Stimulated activated naive B cell treated with anti-CD40 and anti-IgM and Interleukin-4, amounts not matched to agents 10 μg/mL and 1 μg/mL and 100 μg/mL, for 72 hours (primary cell): ENCODE data around the gene PDE11A.

Source experiments
- ATAC-seq, 2 donors: fragments of 150-1000 bp; cut with Tn5 transposase; replicated peaks; 2 replicates each; pipeline ENCODE4 v1.10.0; 2021; ENCODE audit warnings: moderate library complexity in 1 of 2
- DNase-seq: peaks from one replicate; pipeline ENCODE4 v3.0.0; 2021
- H3K27ac Mint-ChIP-seq: one replicate; pipeline ENCODE4 v1.8.0; 2022; ENCODE audit warnings: mild to moderate bottlenecking, mixed read lengths
- H3K27me3 Mint-ChIP-seq, 2 donors: one replicate each; pipeline ENCODE4 v1.8.0; 2022; ENCODE audit warnings: mixed read lengths in 2 of 2
- H3K36me3 Mint-ChIP-seq, 2 donors: one replicate each; pipeline ENCODE4 v1.8.0; 2022; ENCODE audit warnings: mixed read lengths in 2 of 2, mild to moderate bottlenecking in 1 of 2
- H3K4me1 Mint-ChIP-seq, 2 donors: one replicate each; pipeline ENCODE4 v1.8.0; 2022; ENCODE audit warnings: mixed read lengths in 2 of 2, mild to moderate bottlenecking in 1 of 2
- H3K4me3 Mint-ChIP-seq, 2 donors: one replicate each; pipeline ENCODE4 v1.8.0; 2022; ENCODE audit warnings: mild to moderate bottlenecking in 2 of 2, mixed read lengths in 2 of 2, moderate library complexity in 1 of 2
- H3K9me3 Mint-ChIP-seq, 2 donors: one replicate each; pipeline ENCODE4 v1.8.0; 2022; ENCODE audit warnings: mixed read lengths in 2 of 2, mild to moderate bottlenecking in 1 of 2

Gene PDE11A

GRCh38 chr2:178072383-178073301, at the start of gene PDE11A:
PDE11A (minus strand) TSS chr2:178072777; CDS start chr2:178072437, 340 bp downstream.
- peak within 1 kb of the TSS; percentile 46 to 58 for H3K4me3 Mint-ChIP-seq
- H3K4me1 Mint-ChIP-seq, result peaks cover 8 to 11% of the 10 kb centered on the region in 2 donors
- peak; percentile 46 to 65 for ATAC-seq
- DNase-seq, result no peak
- peaks cover 0 to 2% of the 10 kb centered on the region in 2 donors for H3K9me3 Mint-ChIP-seq
- peaks cover 0 to 2% of the 10 kb centered on the region in 2 donors for H3K36me3 Mint-ChIP-seq
- H3K27ac Mint-ChIP-seq, result no peak within 1 kb of the TSS
- peaks cover 45 to 65% of the 10 kb centered on the region in 2 donors for H3K27me3 Mint-ChIP-seq

DNA sequence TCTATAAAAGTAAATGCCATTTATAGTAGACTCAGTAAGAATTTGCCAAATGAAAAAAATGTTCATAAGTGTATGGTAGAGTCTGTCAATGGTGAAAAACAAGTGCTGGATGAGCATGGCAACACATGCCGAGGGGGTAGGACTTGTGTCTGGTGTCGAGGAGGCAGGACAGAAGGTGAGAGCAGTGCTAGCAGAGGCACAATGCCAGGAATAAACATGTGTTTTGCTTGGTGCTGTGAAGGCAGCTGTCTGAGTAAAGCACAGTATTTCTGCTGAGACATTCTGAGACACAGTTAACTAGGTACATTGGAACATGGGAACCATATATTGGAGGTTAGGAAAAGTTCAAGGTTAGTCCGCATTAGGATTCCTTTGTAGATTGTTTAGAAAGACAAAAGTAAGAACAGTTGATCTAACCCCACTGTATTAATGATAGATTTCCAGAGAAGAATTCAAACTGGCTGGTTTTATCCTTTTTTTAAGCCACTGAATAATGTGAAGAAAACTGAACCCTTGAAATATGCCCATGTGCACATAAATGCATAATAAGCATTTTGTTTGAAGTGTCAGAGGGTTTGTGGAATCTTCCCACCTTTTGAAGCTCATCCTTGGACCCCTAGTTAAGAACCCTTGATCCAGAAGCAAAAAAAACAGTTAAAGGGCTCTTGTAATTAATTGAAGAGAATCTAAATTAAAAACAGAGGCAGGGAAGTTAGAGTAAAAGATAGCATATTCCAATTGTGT, 46.8 kb upstream of the PDE11A start:
- DNase-seq (no peak), ATAC-seq (no peak)
- Mint-ChIP-seq H3K36me3 (peaks cover 28 to 37% of the 10 kb centered on the region in 2 donors), H3K9me3 (no peaks in the 10 kb centered on the region), H3K4me1 (peaks cover 2 to 5% of the 10 kb centered on the region in 2 donors), H3K27ac (no peak overlapping the region), H3K4me3 (no peak overlapping the region), H3K27me3 (no peaks in the 10 kb centered on the region)

DNA sequence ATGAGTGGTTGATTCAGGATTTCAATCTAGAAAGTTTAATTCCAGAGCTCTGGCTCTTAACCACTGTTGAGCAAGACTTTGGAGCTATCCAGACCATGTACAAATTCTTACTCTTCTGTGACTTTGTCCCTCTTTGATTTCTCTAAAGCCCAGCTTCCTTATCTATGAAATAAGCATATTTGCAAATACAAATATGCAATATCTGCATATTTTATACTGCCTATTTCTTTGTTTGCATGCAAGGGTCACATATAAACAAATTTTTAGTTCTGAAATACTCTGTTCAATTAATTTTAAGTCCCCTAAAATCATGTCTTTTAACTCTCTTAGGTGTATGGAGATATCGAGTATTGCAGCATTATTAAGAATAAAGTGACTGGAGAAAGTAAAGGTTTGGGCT, 45.1 kb upstream of the PDE11A start:
- H3K9me3 Mint-ChIP-seq, result no peaks in the 10 kb centered on the region
- peaks cover 5 to 16% of the 10 kb centered on the region in 2 donors for H3K4me1 Mint-ChIP-seq
- DNase-seq (no peak), ATAC-seq (no peak)
- H3K4me3 Mint-ChIP-seq, result no peak overlapping the region
- no peaks in the 10 kb centered on the region for H3K27me3 Mint-ChIP-seq
- H3K27ac Mint-ChIP-seq, result no peak overlapping the region
- peaks cover 20 to 25% of the 10 kb centered on the region in 2 donors for H3K36me3 Mint-ChIP-seq

DNA sequence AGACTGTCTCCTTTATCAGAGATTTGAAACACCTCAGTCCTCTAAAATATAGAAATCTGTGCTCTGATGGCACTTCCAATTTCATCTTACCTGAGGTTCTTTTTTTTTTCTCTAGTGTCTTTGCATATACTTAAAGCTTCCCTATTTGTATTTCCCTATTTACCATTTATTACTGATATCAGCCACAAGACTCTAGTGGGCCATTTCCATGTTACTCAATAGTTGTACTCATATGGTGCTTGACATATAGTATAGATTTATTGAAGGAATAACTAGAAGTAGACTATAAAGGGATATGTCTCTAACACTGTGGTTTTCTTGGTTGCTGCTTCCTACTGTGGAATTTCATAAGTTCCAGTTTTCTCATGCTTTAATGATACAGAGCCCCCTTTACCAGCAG, 42.7 kb upstream of the PDE11A start:
- H3K36me3 Mint-ChIP-seq, result peaks cover 8 to 13% of the 10 kb centered on the region in 2 donors
- DNase-seq (no peak), ATAC-seq (no peak)
- no peak overlapping the region for H3K27ac Mint-ChIP-seq
- H3K27me3 Mint-ChIP-seq, result no peaks in the 10 kb centered on the region
- H3K4me3 Mint-ChIP-seq, result no peak overlapping the region
- peaks cover 2 to 4% of the 10 kb centered on the region in 2 donors for H3K9me3 Mint-ChIP-seq
- peaks cover 9 to 27% of the 10 kb centered on the region in 2 donors for H3K4me1 Mint-ChIP-seq

- no peak overlapping the region for H3K4me3 Mint-ChIP-seq
- peaks cover 2 to 4% of the 10 kb centered on the region in 2 donors for H3K9me3 Mint-ChIP-seq
- no peak overlapping the region for H3K27ac Mint-ChIP-seq
- no peak for DNase-seq
- H3K4me1 Mint-ChIP-seq, result peaks cover 11 to 27% of the 10 kb centered on the region in 2 donors
- H3K36me3 Mint-ChIP-seq, result peaks cover 3 to 8% of the 10 kb centered on the region in 2 donors
- H3K27me3 Mint-ChIP-seq, result no peaks in the 10 kb centered on the region
- no peak for ATAC-seq
Measured at GRCh38 chr2:178114462-178114861, 41.9 kb upstream of the PDE11A start.

DNA sequence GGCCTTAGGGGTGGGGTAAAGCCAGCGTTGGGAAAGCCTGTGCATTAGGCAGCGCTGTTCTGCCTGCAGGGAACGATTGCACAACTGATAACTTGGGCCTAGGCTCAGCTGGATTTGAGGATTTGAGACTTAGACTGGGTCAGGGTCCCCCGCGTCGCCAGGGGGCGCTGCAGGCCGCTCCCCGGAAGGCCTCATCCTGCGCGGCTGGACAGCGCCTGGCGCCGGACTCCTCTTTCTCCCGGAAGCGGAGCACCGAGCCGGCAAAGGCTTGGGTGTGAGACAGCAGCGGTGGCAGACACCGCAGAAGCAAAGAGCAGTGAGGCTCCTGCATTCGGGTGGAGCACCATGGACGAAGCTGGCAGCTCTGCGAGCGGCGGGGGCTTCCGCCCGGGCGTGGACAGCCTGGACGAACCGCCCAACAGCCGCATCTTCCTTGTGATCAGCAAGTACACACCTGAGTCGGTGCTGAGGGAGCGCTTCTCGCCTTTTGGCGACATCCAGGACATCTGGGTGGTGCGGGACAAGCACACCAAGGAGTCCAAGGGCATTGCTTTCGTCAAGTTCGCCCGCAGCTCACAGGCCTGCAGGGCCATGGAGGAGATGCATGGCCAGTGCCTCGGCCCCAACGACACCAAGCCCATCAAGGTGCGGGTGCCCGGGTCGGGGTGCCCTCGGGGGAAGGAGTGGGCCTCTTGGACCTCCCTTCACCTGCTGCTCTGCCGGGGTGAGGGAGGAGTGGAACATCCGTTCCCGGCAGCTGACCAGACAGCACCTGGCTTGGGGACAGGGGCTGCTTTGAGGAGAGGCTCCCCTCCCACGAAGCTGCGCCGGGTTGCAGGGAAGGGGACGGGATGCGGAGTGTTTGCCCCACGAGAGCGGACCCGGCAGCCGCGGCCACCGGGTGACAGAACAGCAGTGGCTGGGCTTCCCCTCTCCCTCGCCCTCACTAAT, 39.9 kb upstream of the PDE11A start, which contains the start of gene RBM45:
Gene RBM45, plus strand, starts transcription at position 236 of the 951 bp plus-strand sequence. Its CDS starts 110 bp downstream, at position 346.
- H3K36me3 Mint-ChIP-seq, result peaks cover 0 to 3% of the 10 kb centered on the region in 2 donors
- peak within 1 kb of the TSS; percentile 94 to 96 for H3K4me3 Mint-ChIP-seq
- ATAC-seq, result peak; percentile 97
- H3K27ac Mint-ChIP-seq, result peak within 1 kb of the TSS; percentile 93
- peak; percentile 81 for DNase-seq
- H3K9me3 Mint-ChIP-seq, result peaks cover 2 to 4% of the 10 kb centered on the region in 2 donors
- H3K4me1 Mint-ChIP-seq, result peaks cover 11 to 27% of the 10 kb centered on the region in 2 donors
- H3K27me3 Mint-ChIP-seq, result no peaks in the 10 kb centered on the region

- Mint-ChIP-seq H3K9me3 (peaks cover 2 to 4% of the 10 kb centered on the region in 2 donors), H3K4me3 (peak overlapping the region; percentile 94 to 96), H3K27ac (no peak overlapping the region), H3K27me3 (no peaks in the 10 kb centered on the region), H3K4me1 (peaks cover 11 to 27% of the 10 kb centered on the region in 2 donors), H3K36me3 (peaks cover 0 to 3% of the 10 kb centered on the region in 2 donors)
- ATAC-seq, result peak; percentile 2 to 9
- no peak for DNase-seq
Measured at GRCh38 chr2:178111743-178112142, 39.2 kb upstream of the PDE11A start.

GRCh38 chr2:178110681-178111080, 38.1 kb upstream of the PDE11A start:
- no peak overlapping the region for H3K27ac Mint-ChIP-seq
- peaks cover 0 to 3% of the 10 kb centered on the region in 2 donors for H3K36me3 Mint-ChIP-seq
- DNase-seq, result no peak
- H3K9me3 Mint-ChIP-seq, result peaks cover 2 to 4% of the 10 kb centered on the region in 2 donors
- H3K4me3 Mint-ChIP-seq, result no peak overlapping the region
- ATAC-seq, result no peak
- no peaks in the 10 kb centered on the region for H3K27me3 Mint-ChIP-seq
- peaks cover 11 to 27% of the 10 kb centered on the region in 2 donors for H3K4me1 Mint-ChIP-seq

GRCh38 chr2:178109813-178110212, 37.2 kb upstream of the PDE11A start:
- Mint-ChIP-seq H3K4me1 (peaks cover 11 to 27% of the 10 kb centered on the region in 2 donors), H3K36me3 (peaks cover 0 to 3% of the 10 kb centered on the region in 2 donors), H3K4me3 (no peak overlapping the region), H3K27ac (no peak overlapping the region), H3K27me3 (no peaks in the 10 kb centered on the region), H3K9me3 (peaks cover 2 to 4% of the 10 kb centered on the region in 2 donors)
- no peak for DNase-seq
- no peak for ATAC-seq

DNA sequence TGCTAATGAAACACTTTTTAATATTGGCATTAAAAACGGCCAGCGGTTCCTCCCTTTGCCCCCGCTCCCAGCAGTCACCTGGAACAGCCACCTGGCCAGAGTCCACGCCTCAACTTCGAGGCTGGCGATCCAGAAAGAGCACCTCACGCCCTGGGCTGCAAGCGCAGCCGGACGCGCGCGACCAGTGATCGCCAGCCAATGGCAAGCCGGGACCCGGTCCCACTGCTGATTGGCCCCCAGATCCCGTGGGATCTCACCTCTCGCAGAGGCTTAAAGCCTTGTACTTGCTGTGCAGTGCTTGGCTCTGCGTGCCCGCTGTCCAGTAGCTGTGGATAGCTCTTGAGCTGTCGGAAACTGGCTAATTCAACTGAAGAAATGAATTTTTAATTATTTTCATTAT, 35.6 kb upstream of the PDE11A start:
- Mint-ChIP-seq H3K9me3 (peaks cover 2 to 4% of the 10 kb centered on the region in 2 donors), H3K36me3 (peaks cover 0 to 3% of the 10 kb centered on the region in 2 donors), H3K27ac (no peak overlapping the region), H3K4me1 (peaks cover 9 to 16% of the 10 kb centered on the region in 2 donors), H3K4me3 (no peak overlapping the region), H3K27me3 (peaks cover 0 to 4% of the 10 kb centered on the region in 2 donors)
- no peak for DNase-seq
- no peak for ATAC-seq

DNA sequence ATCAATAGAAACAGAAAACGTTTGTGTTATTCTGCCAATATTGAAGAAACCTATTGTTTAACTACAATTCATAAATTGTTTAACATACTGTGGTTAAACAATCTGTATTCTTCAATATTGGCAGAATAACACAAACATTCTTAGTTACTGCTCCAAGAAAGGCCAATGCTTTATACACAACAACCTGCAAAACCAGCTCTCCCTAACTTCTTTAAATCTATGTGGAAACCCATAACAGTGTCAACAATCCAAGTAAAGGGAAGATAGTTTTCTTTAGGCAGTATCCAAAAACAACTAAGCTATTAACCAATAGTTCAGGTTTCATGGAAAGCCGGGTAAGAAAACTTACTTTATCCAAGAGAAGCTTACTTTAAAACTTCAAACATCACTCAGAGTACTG, 33.5 kb upstream of the PDE11A start:
- Mint-ChIP-seq H3K4me3 (no peak overlapping the region), H3K36me3 (no peaks in the 10 kb centered on the region), H3K9me3 (no peaks in the 10 kb centered on the region), H3K27me3 (peaks cover 0 to 4% of the 10 kb centered on the region in 2 donors), H3K4me1 (peaks cover 0 to 2% of the 10 kb centered on the region in 2 donors), H3K27ac (no peak overlapping the region)
- DNase-seq (no peak), ATAC-seq (no peak)

GRCh38 chr2:178105566-178105965, 33.0 kb upstream of the PDE11A start:
- Mint-ChIP-seq H3K27ac (no peak overlapping the region), H3K9me3 (no peaks in the 10 kb centered on the region), H3K4me1 (peaks cover 0 to 2% of the 10 kb centered on the region in 2 donors), H3K4me3 (no peak overlapping the region), H3K27me3 (peaks cover 0 to 4% of the 10 kb centered on the region in 2 donors), H3K36me3 (no peaks in the 10 kb centered on the region)
- ATAC-seq (no peak), DNase-seq (no peak)

DNA sequence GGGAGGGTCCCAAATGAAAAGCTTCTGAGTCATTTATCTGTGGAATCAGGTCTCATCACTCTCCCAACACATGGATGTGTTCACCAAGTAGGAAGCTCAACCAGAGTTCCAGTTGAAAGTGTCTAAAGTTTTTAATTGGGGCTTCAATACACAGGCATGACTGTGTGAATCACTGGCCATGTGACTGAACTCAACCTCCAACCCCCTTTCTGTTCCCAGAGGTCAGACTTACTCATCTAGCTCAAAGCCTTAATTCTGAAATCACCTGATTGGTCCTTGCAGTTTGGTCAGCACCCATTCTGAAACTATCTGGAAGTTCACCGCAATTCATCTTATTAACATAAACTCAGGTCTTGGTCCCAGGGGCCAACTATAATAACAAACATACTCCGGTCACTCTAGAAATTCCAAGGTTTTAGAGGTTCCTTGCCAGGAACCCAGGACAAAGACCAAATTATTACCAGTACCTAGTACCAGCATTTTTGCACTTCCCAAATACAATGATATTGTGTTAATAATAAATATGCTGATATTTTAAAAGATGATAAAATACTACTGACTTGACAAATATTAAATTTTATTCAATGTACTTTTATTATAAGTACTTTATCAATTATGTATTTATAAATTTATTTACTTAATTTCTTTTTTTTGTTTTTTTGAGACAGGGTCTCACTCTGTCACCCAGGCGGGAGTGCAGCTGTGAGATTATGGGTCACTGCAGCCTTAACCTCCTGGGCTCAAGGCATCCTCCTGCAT, 28.9 kb upstream of the PDE11A start:
- DNase-seq, result no peak
- H3K4me3 Mint-ChIP-seq, result no peak overlapping the region

More for the DNA sequence above, 28.9 kb upstream of the PDE11A start:
- Mint-ChIP-seq H3K4me1 (no peaks in the 10 kb centered on the region), H3K9me3 (peaks cover 1 to 3% of the 10 kb centered on the region in 2 donors), H3K36me3 (peaks cover 0 to 2% of the 10 kb centered on the region in 2 donors), H3K27ac (no peak overlapping the region), H3K27me3 (peaks cover 4 to 9% of the 10 kb centered on the region in 2 donors)
- no peak for ATAC-seq
